ENCODE data around the gene STOX2. TPM values are rescaled to one million over a fixed set of nuclear protein-coding genes. Genes with fewer than 3 reads are reported as not detected.

The STOX2 gene
- total and polyA plus RNA-seq, 11 donors, result 2.8 to 19.6 (median 13.1) TPM

DNA sequence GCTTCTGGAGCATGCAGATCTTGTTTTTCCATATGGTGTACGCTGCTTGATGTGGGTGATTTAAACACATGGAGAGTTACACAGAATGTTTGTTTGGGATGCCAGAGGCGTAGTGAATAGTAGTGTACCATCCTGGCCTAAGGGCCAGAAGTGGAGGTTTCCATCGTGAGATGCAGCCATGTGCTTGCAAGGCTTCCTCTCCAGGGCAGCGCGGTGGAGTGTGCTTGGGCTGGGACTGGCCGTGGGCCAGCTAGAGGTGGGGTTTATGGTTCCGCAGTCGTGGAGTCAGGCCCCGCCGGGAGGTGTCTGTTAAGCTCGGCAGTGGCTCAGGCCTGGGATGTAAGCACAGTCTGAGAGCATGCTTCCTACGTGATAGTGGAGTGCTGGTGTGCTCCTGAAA lies 14.0 kb downstream of the STOX2 start:
- WGBS, 4 donors, result 24 to 27% (median 25%) methylated on average over 8 to 12 of the region's 12 CpGs
- Histone ChIP-seq H3K9me3 (no peaks in the 10 kb centered on the region), H3K27ac (no peak overlapping the region), H3K27me3 (no peaks in the 10 kb centered on the region), H3K4me1 (peaks cover 0 to 20% (median 5%) of the 10 kb centered on the region in 12 donors), H3K4me3 (no peak overlapping the region), H3K36me3 (no peaks in the 10 kb centered on the region)
- no peak for TF ChIP-seq POLR2A (IDR thresholded peaks at IDR 0.05)
- TF ChIP-seq, protein P1, sequence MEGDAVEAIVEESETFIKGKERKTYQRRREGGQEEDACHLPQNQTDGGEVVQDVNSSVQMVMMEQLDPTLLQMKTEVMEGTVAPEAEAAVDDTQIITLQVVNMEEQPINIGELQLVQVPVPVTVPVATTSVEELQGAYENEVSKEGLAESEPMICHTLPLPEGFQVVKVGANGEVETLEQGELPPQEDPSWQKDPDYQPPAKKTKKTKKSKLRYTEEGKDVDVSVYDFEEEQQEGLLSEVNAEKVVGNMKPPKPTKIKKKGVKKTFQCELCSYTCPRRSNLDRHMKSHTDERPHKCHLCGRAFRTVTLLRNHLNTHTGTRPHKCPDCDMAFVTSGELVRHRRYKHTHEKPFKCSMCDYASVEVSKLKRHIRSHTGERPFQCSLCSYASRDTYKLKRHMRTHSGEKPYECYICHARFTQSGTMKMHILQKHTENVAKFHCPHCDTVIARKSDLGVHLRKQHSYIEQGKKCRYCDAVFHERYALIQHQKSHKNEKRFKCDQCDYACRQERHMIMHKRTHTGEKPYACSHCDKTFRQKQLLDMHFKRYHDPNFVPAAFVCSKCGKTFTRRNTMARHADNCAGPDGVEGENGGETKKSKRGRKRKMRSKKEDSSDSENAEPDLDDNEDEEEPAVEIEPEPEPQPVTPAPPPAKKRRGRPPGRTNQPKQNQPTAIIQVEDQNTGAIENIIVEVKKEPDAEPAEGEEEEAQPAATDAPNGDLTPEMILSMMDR (IDR thresholded peaks at IDR 0.05), result no peak
- peak; percentile 80 to 93 (median 90) for ATAC-seq
- peak; percentile 65 to 83 (median 81) for DNase-seq
- intact Hi-C loops (cut with DNase I), result no loop called here

DNA sequence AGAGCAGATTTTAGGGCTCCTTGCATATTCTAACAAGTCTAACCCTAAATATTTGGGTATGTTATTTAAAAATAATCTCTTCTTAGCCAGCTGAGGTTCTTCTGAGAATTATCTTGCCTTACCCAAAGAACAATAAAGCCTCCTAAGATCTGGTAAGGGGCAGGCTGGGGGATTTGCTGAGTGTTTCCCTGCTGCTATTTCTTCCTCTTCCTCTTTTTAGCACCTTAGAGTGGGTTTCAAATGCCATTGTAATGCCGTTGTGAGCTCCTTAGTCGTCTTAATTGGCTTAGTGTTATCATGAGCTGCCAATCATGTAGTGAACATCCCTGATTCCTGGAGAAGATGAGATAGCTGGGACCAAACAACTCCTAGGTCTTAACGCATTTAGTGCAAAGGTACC lies 15.4 kb downstream of the STOX2 start:
- H3K9me3 ChIP-seq, result no peaks in the 10 kb centered on the region
- 34 to 39% (median 35%) methylated on average over 3 of the region's 3 CpGs for WGBS, 4 donors
- H3K4me1 ChIP-seq, result peaks cover 0 to 28% (median 5%) of the 10 kb centered on the region in 12 donors
- TF ChIP-seq, protein P1 (IDR thresholded peaks at IDR 0.05), result no peak
- TF ChIP-seq POLR2A (IDR thresholded peaks at IDR 0.05), result no peak
- DNase-seq (no peak), ATAC-seq (no peak)
- H3K36me3 ChIP-seq, result no peaks in the 10 kb centered on the region
- H3K4me3 ChIP-seq, result no peak overlapping the region
- intact Hi-C loops (cut with DNase I), result no loop called here
- H3K27me3 ChIP-seq, result no peaks in the 10 kb centered on the region
- no peak overlapping the region for H3K27ac ChIP-seq

DNA sequence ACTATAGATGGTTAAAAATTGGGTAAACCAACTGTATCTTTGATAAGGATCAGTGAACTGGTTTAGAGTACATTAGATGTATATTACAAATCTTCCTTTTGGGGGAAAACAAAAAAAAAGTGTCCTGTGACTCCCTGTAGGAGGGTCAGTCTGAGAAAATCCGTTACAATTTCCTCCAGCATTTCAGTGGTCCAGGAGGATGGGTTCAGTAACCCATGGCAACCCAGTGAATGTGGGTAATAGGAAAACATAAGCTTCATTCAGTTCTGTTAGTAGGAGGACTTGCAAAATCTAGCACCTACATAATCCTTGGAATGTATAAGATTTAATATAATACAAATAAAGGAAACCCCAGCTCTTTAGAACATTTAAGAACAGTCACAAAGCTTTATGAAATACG lies 16.2 kb downstream of the STOX2 start:
- TF ChIP-seq, protein P1 (IDR thresholded peaks at IDR 0.05), result no peak
- no peak for TF ChIP-seq POLR2A (IDR thresholded peaks at IDR 0.05)
- 75 to 91% (median 85%) methylated on average over 2 of the region's 2 CpGs for WGBS, 4 donors
- intact Hi-C loops (cut with DNase I), result no loop called here
- no peak overlapping the region for H3K4me3 ChIP-seq
- no peaks in the 10 kb centered on the region for H3K9me3 ChIP-seq
- H3K4me1 ChIP-seq, result peaks cover 0 to 28% (median 5%) of the 10 kb centered on the region in 12 donors
- no peak for DNase-seq
- no peaks in the 10 kb centered on the region for H3K36me3 ChIP-seq
- no peak overlapping the region for H3K27ac ChIP-seq
- ATAC-seq, result no peak
- no peaks in the 10 kb centered on the region for H3K27me3 ChIP-seq

DNA sequence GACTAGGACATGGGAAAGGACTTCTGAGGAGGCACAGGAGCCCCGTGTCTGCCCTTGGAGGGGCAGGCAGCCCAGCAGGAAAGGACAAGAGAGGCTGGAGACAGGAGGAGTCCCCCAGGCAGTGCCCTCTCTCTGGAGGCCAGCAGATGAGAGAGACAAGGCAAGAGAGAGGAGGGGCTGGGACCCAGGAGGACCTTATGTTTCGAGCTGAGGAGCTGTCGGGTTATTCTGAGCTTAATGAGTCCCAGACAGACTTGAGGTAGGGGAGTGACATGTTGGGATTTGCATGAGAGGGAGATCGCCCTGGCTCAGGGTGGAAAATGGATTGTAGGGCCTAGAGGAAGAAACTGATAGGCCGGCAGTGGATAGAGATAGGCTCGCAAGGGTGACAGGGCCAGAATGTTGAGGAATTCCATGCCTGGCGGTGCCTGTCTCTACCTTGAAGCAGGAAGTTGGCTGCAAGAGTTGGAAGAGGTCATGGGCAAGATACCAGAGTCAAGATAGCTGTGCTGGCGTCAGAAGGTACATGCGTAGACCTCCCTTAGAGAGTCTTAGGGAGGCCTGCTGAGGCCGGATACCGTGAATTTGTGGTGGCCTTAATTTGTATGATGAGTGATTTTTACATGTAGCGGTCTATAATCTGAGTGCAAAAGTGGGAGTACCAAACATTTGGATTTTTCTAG lies 19.4 kb downstream of the STOX2 start:
- H3K4me3 ChIP-seq, result no peak overlapping the region
- DNase-seq (peak in 1 of 5 donors; percentile 42), ATAC-seq (peak in 3 of 4 donors; percentile 54 to 77 (median 72))
- WGBS, 4 donors, result 72 to 83% (median 76%) methylated on average over 12 of the region's 12 CpGs
- TF ChIP-seq POLR2A (IDR thresholded peaks at IDR 0.05), result no peak
- TF ChIP-seq, protein P1 (IDR thresholded peaks at IDR 0.05), result no peak
- H3K9me3 ChIP-seq, result no peaks in the 10 kb centered on the region
- H3K36me3 ChIP-seq, result no peaks in the 10 kb centered on the region
- peak overlapping the region in 1 of 12 donors; percentile 31 for H3K27ac ChIP-seq
- intact Hi-C loops (cut with DNase I), result no loop called here
- H3K27me3 ChIP-seq, result no peaks in the 10 kb centered on the region
- peaks cover 0 to 23% (median under 1%) of the 10 kb centered on the region in 12 donors for H3K4me1 ChIP-seq
